Right hindlimb (tissue), 1 donor: ENCODE data around the gene INVS.
A peak's percentile ranks its signal among the peaks of the same experiment; 100 is the strongest.
"Not testable (repeated sequence)": the region's sequence is repeated elsewhere in the genome, so short reads cannot be mapped to it uniquely, and the experiment has no call there.

ENCODE experiments used
- DNase-seq: peaks from one replicate; pipeline ENCODE4 v3.0.0-alpha.2; 2018

Gene INVS

GRCh38 chr9:100281676-100282387 is 182.8 kb downstream of the INVS start:
- no peak for DNase-seq

GRCh38 chr9:100282388-100282719 is 183.3 kb downstream of the INVS start:
- DNase-seq, result no peak

- DNase-seq, result no peak
These were observed 185.2 kb downstream of the INVS start for GRCh38 chr9:100284247-100284646.

- no peak for DNase-seq
These were observed 186.0 kb downstream of the INVS start for GRCh38 chr9:100285080-100285479.

GRCh38 chr9:100285601-100286000 is 186.6 kb downstream of the INVS start:
- no peak for DNase-seq

- no peak for DNase-seq
These were observed 187.2 kb downstream of the INVS start for GRCh38 chr9:100286257-100286656.

GRCh38 chr9:100287186-100287585 is 188.1 kb downstream of the INVS start:
- no peak for DNase-seq

- no peak for DNase-seq
These were observed 191.7 kb downstream of the INVS start for GRCh38 chr9:100290714-100291113.

- no peak for DNase-seq
These were observed 193.4 kb downstream of the INVS start for GRCh38 chr9:100292414-100292813.

- DNase-seq, result no peak
These were observed 195.3 kb downstream of the INVS start for GRCh38 chr9:100294341-100294740.

GRCh38 chr9:100294806-100295205 is 195.8 kb downstream of the INVS start:
- DNase-seq, result no peak

GRCh38 chr9:100295240-100295639 is 196.2 kb downstream of the INVS start:
- DNase-seq, result no peak

GRCh38 chr9:100296407-100296806 is 197.4 kb downstream of the INVS start:
- DNase-seq, result no peak

- no peak for DNase-seq
These were observed 199.3 kb downstream of the INVS start for GRCh38 chr9:100298378-100298777.

GRCh38 chr9:100303747-100304146 is 204.7 kb downstream of the INVS start:
- DNase-seq, result no peak

GRCh38 chr9:100306283-100306682 is 207.2 kb downstream of the INVS start:
- no peak for DNase-seq

- no peak for DNase-seq
These were observed 208.0 kb downstream of the INVS start for GRCh38 chr9:100307080-100307479.

GRCh38 chr9:100308965-100309564 is 210.0 kb downstream of the INVS start:
- no peak for DNase-seq

- no peak for DNase-seq
These were observed 210.9 kb downstream of the INVS start for GRCh38 chr9:100309992-100310391.

GRCh38 chr9:100315561-100315960 is 216.5 kb downstream of the INVS start:
- DNase-seq, result no peak

- no peak for DNase-seq
These were observed 218.7 kb downstream of the INVS start for GRCh38 chr9:100317706-100318105.

- peak; percentile 42 for DNase-seq
These were observed 224.0 kb downstream of the INVS start for GRCh38 chr9:100322954-100323536.

GRCh38 chr9:100324594-100325200 is 225.7 kb downstream of the INVS start:
- DNase-seq, result no peak

GRCh38 chr9:100338736-100339135 is 239.7 kb downstream of the INVS start:
- not testable (repeated sequence) for DNase-seq
